ENCODE data around the gene AP5Z1.

AP5Z1 gene

GRCh38 chr7:4794591-4795350 lies 19.3 kb downstream of the AP5Z1 start:
- no peak for DNase-seq (ENCODE audit: low spot score)
- TF ChIP-seq CTCF (conservative IDR thresholded peaks at IDR 0.05; ENCODE audit: low read depth) = no peak
- ChIA-PET POLR2A (ENCODE audit: low non-redundant PET) (no interaction called here), CTCF (interaction anchor here (0.6 to 1.0 kb wide), 4 partner anchors 13 to 1001 kb away, joined by 3 read pairs; no protein-coding TSS in a partner anchor)
- H3K27ac ChIP-seq = no peak overlapping the region

GRCh38 chr7:4796453-4796852 lies 21.0 kb downstream of the AP5Z1 start:
- DNase-seq (ENCODE audit: low spot score) = no peak
- ChIA-PET POLR2A (ENCODE audit: low non-redundant PET) (no interaction called here), CTCF (interaction anchor here (2.2 kb wide), 1 partner anchor 289 kb away, joined by 25 read pairs; no protein-coding TSS in a partner anchor)
- TF ChIP-seq CTCF (conservative IDR thresholded peaks at IDR 0.05; ENCODE audit: low read depth) = no peak
- no peak overlapping the region for H3K27ac ChIP-seq

- DNase-seq (ENCODE audit: low spot score) = peak; percentile 70
- H3K27ac ChIP-seq = 0 out of 2 replicates have a peak overlapping the region, but pooled peaks have one; percentile 4
- POLR2A ChIA-PET (ENCODE audit: low non-redundant PET) = no interaction called here
- TF ChIP-seq CTCF (conservative IDR thresholded peaks at IDR 0.05; ENCODE audit: low read depth) = peak; percentile 77
- CTCF ChIA-PET = interaction anchor here (0.5 to 2.2 kb wide), 17 partner anchors 13 to 876 kb away, joined by 3 to 25 read pairs (median 3); no protein-coding TSS in a partner anchor
These were observed 22.7 kb downstream of the AP5Z1 start for GRCh38 chr7:4797858-4798705.

GRCh38 chr7:4798706-4799235 lies 23.3 kb downstream of the AP5Z1 start:
- no peak for TF ChIP-seq CTCF (conservative IDR thresholded peaks at IDR 0.05; ENCODE audit: low read depth)
- POLR2A ChIA-PET (ENCODE audit: low non-redundant PET) = no interaction called here
- 0 out of 2 replicates have a peak overlapping the region, but pooled peaks have one; percentile 4 for H3K27ac ChIP-seq
- no peak for DNase-seq (ENCODE audit: low spot score)
- CTCF ChIA-PET = interaction anchor here (0.5 to 2.2 kb wide), 13 partner anchors 12 to 876 kb away, joined by 3 to 25 read pairs (median 3); no protein-coding TSS in a partner anchor

GRCh38 chr7:4799508-4800268 lies 24.3 kb downstream of the AP5Z1 start:
- POLR2A ChIA-PET (ENCODE audit: low non-redundant PET) = no interaction called here
- CTCF ChIA-PET = no interaction called here
- DNase-seq (ENCODE audit: low spot score) = peak; percentile 39
- no peak for TF ChIP-seq CTCF (conservative IDR thresholded peaks at IDR 0.05; ENCODE audit: low read depth)
- H3K27ac ChIP-seq = no peak overlapping the region
